Measurements from ENCODE around the gene NAT9. TPM values are rescaled to one million over a fixed set of nuclear protein-coding genes. Genes with fewer than 3 reads are reported as not detected.

NAT9 gene
- polyA plus RNA-seq, 2 of the 4 experiments (the other 2 are of a cell fraction), result 43.4 to 71.4 TPM

DNA sequence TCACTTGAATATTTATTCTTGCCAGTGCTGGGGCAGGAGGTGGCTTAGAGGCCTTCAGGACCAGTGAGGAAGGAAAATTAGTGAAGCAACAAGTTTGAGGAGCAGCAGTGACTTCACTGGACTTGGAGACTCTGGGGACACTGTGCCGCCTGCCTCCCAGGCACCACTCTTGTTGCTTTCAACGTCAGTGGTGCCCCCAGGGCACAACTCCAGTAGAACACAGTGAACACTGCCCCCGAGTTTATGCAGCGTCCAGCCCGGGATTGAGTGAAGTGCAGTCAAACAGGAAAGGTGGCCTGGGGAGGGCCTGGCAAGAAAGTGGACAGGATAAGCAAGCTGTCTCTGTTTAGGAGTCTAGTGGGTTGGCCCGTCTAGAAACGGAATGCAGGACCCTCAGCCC lies 24.4 kb upstream of the NAT9 start:
- Histone ChIP-seq H3K4me3 (no peak overlapping the region), H3K4me2 (no peak overlapping the region), H3K4me1 (no peaks in the 10 kb centered on the region), H3K27ac (no peak overlapping the region), H3K9me3 (no peaks in the 10 kb centered on the region)
- 83% methylated on average over 7 of the region's 7 CpGs for WGBS (ENCODE audit: missing lambda C conversion rate)
- POLR2A ChIA-PET, result no interaction called here
- DNase-seq (ENCODE audit: low read depth in 1 of 2, low spot score in 1 of 2), result no peak
- TF ChIP-seq CHD2 (IDR thresholded peaks at IDR 0.05; ENCODE audit: low read length, partially characterized antibody) (no peak), ZNF302 (CRISPR knock-in tag; IDR thresholded peaks at IDR 0.05) (no peak), RARB (CRISPR knock-in tag; IDR thresholded peaks at IDR 0.05) (no peak), ZC3H11A (IDR thresholded peaks at IDR 0.05) (no peak), SREBF2 (IDR thresholded peaks at IDR 0.05) (no peak), RFX5 (IDR thresholded peaks at IDR 0.05) (no peak), PHF8 (IDR thresholded peaks at IDR 0.05; ENCODE audit: borderline replicate concordance, low read depth) (no peak), ZFP36 (IDR thresholded peaks at IDR 0.05; ENCODE audit: borderline replicate concordance, partially characterized antibody) (no peak), ESRRA (IDR thresholded peaks at IDR 0.05; ENCODE audit: borderline replicate concordance, low read length) (no peak), EP300 (IDR thresholded peaks at IDR 0.05) (no peak), RCOR1 (IDR thresholded peaks at IDR 0.05; ENCODE audit: low read depth, low read length) (no peak), RNF2 (IDR thresholded peaks at IDR 0.05; ENCODE audit: borderline replicate concordance, low read depth) (no peak), HOXB5 (CRISPR knock-in tag; IDR thresholded peaks at IDR 0.05) (no peak), E2F6 (IDR thresholded peaks at IDR 0.05; ENCODE audit: borderline replicate concordance, low read depth) (no peak), PBX3 (IDR thresholded peaks at IDR 0.05) (no peak)
- TF ChIP-seq, protein P1, sequence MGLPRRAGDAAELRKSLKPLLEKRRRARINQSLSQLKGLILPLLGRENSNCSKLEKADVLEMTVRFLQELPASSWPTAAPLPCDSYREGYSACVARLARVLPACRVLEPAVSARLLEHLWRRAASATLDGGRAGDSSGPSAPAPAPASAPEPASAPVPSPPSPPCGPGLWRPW (IDR thresholded peaks at IDR 0.05), result no peak
- FAIRE-seq, result no peak
- no peak for ATAC-seq
- CTCF ChIA-PET, result interaction anchor here (1.3 to 53.6 kb wide), 5 partner anchors 9 to 119 kb away, joined by 3 to 1302 read pairs (median 41); partner anchors contain the start of genes FDXR, GRIN2C and NAT9

DNA sequence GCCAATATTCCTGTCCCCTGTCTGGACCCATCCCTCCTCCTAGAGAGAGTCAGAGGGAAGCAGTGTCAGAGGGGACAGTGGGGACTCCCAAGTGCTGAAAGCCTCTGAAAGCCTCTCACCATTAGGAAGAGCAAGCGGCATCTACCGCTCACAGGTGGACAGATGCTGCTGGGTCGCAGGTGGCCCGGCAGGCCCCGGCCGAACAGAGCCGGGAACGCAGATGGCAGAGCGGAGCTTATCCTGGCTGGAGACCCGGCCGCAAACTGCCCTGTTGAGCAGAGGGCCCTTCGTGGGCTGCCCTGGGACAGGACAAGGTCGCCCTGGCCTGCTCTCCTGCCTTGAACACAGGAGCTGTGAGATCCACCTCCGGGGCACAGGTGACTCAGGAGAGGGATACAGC lies 23.0 kb upstream of the NAT9 start:
- Histone ChIP-seq H3K4me1 (no peaks in the 10 kb centered on the region), H3K9me3 (no peaks in the 10 kb centered on the region), H3K27ac (no peak overlapping the region), H3K4me2 (no peak overlapping the region), H3K4me3 (no peak overlapping the region)
- WGBS (ENCODE audit: missing lambda C conversion rate), result 91% methylated on average over 14 of the region's 14 CpGs
- ChIA-PET POLR2A (no interaction called here), CTCF (interaction anchor here (0.9 to 53.6 kb wide), 4 partner anchors 8 to 58 kb away, joined by 3 to 1302 read pairs (median 195); partner anchors contain the start of genes FDXR, GRIN2C and NAT9)
- no peak for TF ChIP-seq NR3C1 (IDR thresholded peaks at IDR 0.05)
- no peak for TF ChIP-seq FOSL2 (IDR thresholded peaks at IDR 0.05)
- TF ChIP-seq FOSL2 (CRISPR knock-in tag; IDR thresholded peaks at IDR 0.05), result no peak
- TF ChIP-seq, protein P2, sequence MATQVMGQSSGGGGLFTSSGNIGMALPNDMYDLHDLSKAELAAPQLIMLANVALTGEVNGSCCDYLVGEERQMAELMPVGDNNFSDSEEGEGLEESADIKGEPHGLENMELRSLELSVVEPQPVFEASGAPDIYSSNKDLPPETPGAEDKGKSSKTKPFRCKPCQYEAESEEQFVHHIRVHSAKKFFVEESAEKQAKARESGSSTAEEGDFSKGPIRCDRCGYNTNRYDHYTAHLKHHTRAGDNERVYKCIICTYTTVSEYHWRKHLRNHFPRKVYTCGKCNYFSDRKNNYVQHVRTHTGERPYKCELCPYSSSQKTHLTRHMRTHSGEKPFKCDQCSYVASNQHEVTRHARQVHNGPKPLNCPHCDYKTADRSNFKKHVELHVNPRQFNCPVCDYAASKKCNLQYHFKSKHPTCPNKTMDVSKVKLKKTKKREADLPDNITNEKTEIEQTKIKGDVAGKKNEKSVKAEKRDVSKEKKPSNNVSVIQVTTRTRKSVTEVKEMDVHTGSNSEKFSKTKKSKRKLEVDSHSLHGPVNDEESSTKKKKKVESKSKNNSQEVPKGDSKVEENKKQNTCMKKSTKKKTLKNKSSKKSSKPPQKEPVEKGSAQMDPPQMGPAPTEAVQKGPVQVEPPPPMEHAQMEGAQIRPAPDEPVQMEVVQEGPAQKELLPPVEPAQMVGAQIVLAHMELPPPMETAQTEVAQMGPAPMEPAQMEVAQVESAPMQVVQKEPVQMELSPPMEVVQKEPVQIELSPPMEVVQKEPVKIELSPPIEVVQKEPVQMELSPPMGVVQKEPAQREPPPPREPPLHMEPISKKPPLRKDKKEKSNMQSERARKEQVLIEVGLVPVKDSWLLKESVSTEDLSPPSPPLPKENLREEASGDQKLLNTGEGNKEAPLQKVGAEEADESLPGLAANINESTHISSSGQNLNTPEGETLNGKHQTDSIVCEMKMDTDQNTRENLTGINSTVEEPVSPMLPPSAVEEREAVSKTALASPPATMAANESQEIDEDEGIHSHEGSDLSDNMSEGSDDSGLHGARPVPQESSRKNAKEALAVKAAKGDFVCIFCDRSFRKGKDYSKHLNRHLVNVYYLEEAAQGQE (IDR thresholded peaks at IDR 0.05), result no peak
- no peak for TF ChIP-seq CEBPB (IDR thresholded peaks at IDR 0.05)
- no peak for TF ChIP-seq HEYL (CRISPR knock-in tag; IDR thresholded peaks at IDR 0.05)
- no peak for TF ChIP-seq MAZ (IDR thresholded peaks at IDR 0.05; ENCODE audit: borderline replicate concordance, low read depth, low read length)
- no peak for TF ChIP-seq MYC (IDR thresholded peaks at IDR 0.05; ENCODE audit: borderline replicate concordance, low read length)
- TF ChIP-seq EP300 (IDR thresholded peaks at IDR 0.05), result no peak
- TF ChIP-seq EHMT2 (IDR thresholded peaks at IDR 0.05; ENCODE audit: low read depth), result no peak
- TF ChIP-seq, protein P3, sequence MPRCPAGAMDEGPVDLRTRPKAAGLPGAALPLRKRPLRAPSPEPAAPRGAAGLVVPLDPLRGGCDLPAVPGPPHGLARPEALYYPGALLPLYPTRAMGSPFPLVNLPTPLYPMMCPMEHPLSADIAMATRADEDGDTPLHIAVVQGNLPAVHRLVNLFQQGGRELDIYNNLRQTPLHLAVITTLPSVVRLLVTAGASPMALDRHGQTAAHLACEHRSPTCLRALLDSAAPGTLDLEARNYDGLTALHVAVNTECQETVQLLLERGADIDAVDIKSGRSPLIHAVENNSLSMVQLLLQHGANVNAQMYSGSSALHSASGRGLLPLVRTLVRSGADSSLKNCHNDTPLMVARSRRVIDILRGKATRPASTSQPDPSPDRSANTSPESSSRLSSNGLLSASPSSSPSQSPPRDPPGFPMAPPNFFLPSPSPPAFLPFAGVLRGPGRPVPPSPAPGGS (IDR thresholded peaks at IDR 0.05), result no peak
- no peak for TF ChIP-seq ZC3H11A (IDR thresholded peaks at IDR 0.05)
- no peak for TF ChIP-seq FOXS1 (CRISPR knock-in tag; IDR thresholded peaks at IDR 0.05)
- TF ChIP-seq HDAC2 (IDR thresholded peaks at IDR 0.05), result no peak
- no peak for TF ChIP-seq SREBF2 (IDR thresholded peaks at IDR 0.05)
- TF ChIP-seq JUNB (IDR thresholded peaks at IDR 0.05), result no peak
- TF ChIP-seq RNF2 (IDR thresholded peaks at IDR 0.05; ENCODE audit: borderline replicate concordance, low read depth), result no peak
- TF ChIP-seq CBX8 (IDR thresholded peaks at IDR 0.05), result no peak
- TF ChIP-seq BHLHE40 (IDR thresholded peaks at IDR 0.05; ENCODE audit: low read depth, low read length), result no peak
- FAIRE-seq, result no peak
- DNase-seq (ENCODE audit: low read depth in 1 of 2, low spot score in 1 of 2), result no peak
- no peak for ATAC-seq

Measured in A549 (cell line).